Fibroblast of lung (primary cell): Measurements from ENCODE around the gene CLNK.

ENCODE experiments used
- EZH2 ChIP-seq: IDR thresholded peaks from 2 replicates; pipeline ENCODE4 v1.5.1; 2012; ENCODE audit warnings: low read length, control low read depth, mild to moderate bottlenecking; ENCODE audit errors: missing control alignments
- TF ChIP-seq, protein P1 (sequence below), 2 donors: IDR thresholded peaks in 1 of 2; conservative IDR thresholded peaks in 1 of 2; 1 replicate in 1 of 2; 2 replicates in 1 of 2; pipeline ENCODE4 v1.5.1; 2011 to 2012; ENCODE audit warnings: low read length in 2 of 2, control low read depth in 1 of 2, inconsistent platforms in 1 of 2, low read depth in 1 of 2, mild to moderate bottlenecking in 1 of 2

DNA sequence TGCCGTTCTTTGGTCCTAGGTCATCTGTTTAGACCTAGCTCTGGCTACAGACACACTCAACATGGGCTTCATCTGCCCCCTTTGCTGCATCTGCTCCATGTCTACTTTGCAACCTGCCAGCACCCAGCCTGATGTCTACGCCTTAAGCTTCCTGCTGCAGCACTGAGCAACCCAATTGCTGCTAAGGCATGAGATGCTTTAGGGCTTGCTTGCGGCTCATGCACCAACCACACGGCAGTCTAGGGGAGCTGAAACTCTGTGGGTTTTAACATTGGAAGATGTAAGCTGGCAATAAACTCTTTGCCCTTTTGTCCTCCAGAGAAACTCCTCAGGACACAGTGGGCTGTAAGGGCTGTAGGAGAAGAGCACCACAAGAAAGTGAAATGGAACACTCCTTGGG, 11.7 kb upstream of the CLNK start:
- TF ChIP-seq, protein P1, sequence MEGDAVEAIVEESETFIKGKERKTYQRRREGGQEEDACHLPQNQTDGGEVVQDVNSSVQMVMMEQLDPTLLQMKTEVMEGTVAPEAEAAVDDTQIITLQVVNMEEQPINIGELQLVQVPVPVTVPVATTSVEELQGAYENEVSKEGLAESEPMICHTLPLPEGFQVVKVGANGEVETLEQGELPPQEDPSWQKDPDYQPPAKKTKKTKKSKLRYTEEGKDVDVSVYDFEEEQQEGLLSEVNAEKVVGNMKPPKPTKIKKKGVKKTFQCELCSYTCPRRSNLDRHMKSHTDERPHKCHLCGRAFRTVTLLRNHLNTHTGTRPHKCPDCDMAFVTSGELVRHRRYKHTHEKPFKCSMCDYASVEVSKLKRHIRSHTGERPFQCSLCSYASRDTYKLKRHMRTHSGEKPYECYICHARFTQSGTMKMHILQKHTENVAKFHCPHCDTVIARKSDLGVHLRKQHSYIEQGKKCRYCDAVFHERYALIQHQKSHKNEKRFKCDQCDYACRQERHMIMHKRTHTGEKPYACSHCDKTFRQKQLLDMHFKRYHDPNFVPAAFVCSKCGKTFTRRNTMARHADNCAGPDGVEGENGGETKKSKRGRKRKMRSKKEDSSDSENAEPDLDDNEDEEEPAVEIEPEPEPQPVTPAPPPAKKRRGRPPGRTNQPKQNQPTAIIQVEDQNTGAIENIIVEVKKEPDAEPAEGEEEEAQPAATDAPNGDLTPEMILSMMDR (conservative IDR thresholded peaks at IDR 0.05 in 1 of 2, IDR thresholded peaks at IDR 0.05 in 1 of 2; ENCODE audit: low read depth in 1 of 2, low read length in 2 of 2) = no peak
- TF ChIP-seq EZH2 = no peak
